NCI-H526 treated with DMSO at 0.1 percent for 48 hours (cell line): ENCODE data around the gene N4BP3.

Experiments used
- DNase-seq: peaks from one replicate; lab custom pipeline; 2025; lab: John Stamatoyannopoulos, UW

Gene N4BP3

GRCh38 chr5:178103612-178104011, 9.7 kb upstream of the N4BP3 start:
- DNase-seq: no peak

GRCh38 chr5:178104492-178104891, 8.8 kb upstream of the N4BP3 start:
- DNase-seq: no peak

DNA sequence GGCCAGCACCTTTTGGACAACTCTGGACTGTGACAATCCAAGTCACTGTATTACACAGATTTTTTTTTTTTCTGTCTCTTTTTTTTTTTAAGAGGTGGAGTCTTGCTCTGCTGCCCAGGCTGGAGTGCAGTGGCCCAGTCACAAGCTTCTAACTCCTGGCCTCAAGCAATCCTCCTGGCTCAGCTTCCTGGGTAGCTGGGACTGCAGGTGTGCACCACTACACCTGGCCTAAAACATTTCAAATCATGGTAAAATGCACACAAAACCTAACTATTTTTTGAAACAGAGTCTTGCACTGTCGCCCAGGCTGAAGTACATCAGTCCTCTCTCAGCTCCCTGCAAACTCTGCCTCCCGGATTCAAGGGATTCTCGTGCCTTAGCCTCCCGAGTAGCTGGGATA, 7.2 kb upstream of the N4BP3 start:
- no peak for DNase-seq

DNA sequence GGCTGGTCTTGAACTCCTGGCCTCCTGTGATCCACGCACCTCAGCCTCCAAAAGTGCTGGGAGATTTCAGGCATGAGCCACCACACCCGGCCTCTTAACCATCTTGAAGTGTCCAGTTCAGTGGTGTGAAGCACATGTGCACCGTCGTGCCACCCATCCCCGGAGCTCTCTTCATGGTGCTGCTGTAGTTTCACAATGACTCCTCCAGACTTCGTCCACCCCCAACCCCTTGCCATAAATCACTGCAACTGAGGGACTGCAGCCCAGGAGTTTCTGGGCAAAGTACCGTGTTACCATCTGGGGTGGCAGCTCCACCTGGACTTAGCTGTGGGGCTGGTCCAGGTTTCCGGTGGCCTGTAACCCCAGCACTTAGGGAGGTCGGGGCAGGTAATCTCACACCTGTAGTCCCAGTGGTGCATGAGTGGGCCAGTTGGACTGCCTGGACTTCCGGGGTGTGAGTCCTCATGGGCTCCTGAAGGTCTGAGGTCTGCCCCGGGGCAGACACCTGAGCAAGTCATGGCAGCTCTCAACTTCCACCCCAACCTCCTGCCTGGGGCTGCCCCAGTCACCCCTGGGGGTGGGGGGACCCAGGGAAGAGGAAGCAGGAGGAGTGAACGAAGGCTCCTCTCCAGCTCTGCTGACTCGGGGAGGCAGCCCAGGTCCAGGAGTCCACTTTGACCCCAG, 6.6 kb upstream of the N4BP3 start:
- no peak for DNase-seq

GRCh38 chr5:178107756-178108310, 5.5 kb upstream of the N4BP3 start:
- no peak for DNase-seq

GRCh38 chr5:178108446-178108845, 4.9 kb upstream of the N4BP3 start:
- no peak for DNase-seq

DNA sequence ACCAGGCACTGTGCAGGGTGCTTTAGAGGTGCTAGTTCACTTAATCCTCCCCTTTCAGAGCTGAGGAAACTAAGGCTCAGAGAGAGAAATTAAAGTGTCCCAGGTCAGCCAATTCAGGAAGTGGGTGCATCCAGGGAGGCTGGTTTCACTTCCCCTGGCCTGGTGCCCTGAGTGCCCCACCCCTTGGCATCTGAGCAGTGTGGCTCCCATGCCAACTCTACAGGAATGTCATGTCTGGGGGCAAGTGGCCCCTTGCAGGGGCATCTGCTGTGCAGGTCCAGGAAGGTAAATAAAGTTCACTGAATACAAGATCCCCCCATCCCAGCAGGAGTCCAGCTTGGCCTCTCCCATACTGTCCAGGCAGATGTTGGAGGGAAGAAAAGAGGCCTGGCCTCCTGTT, 4.4 kb upstream of the N4BP3 start:
- no peak for DNase-seq

GRCh38 chr5:178110511-178110910, 2.8 kb upstream of the N4BP3 start:
- DNase-seq: no peak

- DNase-seq: peak; percentile 7
These were observed 1.4 kb upstream of the N4BP3 start for GRCh38 chr5:178111925-178112324.

DNA sequence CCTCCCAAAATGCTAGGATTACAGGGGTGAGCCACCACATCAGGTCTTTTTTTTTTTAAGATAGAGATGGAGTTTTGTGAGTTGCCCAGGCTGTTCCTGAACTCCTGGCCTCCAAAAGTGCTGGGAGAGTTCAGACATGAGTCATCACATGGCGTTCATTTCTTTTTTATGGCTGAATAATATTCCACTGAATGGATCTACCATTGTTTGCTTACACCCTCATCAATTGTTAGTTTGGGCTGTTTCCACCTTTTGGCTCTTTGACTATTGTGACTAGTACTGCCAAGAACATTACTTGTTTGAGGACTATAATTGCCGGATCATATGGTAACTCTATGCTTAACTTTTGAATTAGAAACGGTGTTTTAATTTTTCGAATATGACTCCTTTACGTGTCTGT, 787 bp upstream of the N4BP3 start:
- DNase-seq: no peak

- no peak for DNase-seq
These were observed 551 bp downstream of the N4BP3 start for GRCh38 chr5:178113841-178114324.

DNA sequence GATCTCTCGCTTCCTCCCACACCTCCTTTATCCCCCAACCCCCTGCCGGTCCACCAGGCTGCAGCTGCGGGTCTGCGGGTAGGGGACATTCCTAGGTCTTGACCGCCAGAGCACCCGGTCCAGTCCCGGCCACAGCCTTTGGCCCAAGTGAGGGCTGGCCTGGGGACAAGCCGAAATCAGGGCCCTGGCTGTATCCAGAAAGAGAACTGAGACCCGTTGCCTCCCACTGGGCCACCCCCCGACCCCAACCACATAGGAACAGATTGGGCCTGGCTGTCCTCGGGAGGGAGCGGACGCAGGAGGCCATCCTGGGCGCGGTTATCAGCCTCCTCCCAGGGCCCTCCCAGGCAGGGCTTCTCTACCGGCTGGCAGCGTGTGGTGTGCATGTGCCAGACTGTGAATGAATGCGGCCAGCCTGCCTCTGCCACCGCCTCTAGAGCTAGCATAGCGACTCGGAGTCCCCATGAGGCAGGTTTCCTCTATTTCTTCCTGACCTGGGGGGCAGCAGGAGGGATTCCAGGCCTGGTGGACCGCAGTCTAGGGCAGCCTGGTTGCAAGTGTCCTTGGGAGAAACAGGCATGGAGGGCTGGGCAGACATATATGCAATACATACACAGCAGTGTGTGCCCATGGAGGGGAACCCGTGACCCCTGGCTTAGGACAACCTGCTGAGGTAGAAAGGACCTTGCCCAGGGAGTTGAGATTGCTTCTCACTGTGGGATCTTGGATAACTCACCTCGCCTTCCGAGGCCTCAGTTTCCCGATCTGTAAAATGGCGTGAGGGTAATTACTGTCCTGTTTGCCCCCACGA, 1.2 kb downstream of the N4BP3 start:
- no peak for DNase-seq

GRCh38 chr5:178115136-178115813, 1.9 kb downstream of the N4BP3 start:
- DNase-seq: no peak

GRCh38 chr5:178115814-178116142, 2.4 kb downstream of the N4BP3 start:
- no peak for DNase-seq

DNA sequence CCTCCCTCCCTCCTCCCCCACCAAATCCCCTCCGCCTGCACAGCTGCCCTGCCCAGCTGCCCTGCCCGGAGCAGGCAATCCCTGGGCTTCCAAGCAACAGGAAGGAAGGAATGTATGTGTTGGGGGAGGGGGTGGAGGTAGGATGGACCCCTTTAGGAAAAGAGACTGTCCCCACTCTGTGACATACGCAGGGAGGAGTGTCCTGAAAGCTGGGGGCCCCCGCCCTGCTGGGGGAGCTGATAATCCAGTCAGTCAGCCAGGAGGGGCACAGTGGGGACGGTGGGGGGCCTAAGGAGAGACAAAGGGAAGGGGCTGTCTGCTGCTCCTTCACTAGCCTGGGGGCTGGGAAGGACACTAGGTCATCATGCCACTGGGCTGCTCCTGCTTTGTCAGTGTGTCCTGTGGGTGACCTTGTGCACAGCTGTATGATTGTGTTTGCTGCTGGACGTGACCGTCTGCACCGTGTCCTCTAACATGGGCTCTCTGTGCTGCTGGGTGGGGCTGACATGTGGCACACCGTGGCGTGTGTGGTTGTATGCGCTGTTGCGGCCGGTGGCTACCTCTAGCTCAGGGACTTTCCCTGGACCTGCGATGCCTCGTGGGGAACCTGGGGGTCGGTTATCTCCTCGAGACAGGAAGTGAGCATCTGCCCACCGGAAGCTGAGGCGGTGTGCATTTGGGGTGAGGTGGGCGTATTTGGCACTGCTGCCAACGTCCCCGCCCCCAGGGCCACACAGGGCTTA, 3.0 kb downstream of the N4BP3 start:
- DNase-seq: no peak

DNA sequence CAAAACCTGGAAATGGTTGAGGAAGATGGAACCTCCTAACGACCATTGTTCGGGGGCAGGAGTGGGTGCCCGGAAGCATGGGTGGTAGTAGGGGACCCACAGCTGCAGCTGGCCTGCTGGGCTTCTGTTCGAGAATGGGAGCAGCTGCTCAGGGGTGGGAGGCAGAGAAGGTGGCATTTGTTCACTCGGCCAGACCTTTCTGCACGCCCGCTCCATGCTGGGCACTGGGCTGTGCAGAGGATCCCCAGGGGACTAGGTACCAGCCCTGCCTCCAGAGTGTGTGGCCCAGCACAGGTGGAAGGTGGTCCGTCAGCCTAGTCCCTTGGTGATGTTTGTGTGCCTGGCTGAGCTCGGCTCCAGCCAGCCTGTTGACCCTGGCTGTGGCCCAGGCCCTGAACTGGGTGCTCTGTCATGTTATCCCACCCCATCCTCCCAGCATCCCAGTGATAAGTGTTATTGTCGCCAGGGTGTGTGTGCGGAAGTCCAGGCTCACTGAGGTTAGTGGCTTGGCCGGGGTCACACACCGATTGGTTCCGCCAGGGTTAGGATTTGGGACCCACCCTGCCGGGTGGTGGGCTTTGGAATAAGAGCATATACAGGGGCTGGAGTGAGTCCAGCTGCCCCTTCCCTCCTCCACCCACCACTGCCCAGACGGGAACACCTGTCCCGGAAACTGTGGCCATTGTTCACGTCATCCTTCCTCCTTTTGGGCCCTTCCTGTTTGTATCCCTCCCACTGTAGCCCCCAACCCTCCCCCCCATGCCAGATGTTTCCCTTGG, 4.8 kb downstream of the N4BP3 start:
- DNase-seq: no peak

- no peak for DNase-seq
These were observed 6.7 kb downstream of the N4BP3 start for GRCh38 chr5:178119915-178120606.

DNA sequence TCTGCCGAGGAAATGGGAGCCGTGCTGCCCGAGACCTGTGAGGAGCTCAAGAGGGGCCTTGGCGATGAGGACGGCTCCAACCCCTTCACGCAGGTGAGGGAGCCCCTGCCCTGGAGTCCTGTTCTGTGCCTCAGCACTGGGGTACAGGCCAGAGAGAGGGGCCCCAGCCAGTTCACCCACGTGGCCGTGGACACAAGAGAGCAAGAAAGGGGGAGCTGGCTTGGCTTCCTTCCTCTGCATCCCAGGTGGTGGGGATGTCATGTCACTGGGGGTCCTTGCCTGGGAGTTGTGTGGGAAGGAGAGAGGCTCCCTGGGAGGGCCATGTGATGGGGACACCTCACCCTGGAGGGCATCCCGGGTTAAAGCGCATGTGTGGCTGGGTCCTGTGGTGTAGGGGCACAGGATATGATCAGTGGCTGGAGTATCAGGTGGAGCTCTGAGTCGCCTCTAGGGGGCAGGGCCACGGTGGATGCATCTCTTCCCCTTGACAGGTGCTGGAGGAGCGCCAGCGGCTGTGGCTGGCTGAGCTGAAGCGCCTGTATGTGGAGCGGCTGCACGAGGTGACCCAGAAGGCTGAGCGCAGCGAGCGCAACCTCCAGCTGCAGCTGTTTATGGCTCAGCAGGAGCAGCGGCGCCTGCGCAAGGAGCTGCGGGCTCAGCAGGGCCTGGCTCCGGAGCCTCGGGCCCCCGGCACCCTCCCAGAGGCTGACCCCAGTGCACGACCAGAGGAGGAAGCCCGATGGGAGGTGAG, 7.5 kb downstream of the N4BP3 start:
- peak; percentile 79 for DNase-seq

DNA sequence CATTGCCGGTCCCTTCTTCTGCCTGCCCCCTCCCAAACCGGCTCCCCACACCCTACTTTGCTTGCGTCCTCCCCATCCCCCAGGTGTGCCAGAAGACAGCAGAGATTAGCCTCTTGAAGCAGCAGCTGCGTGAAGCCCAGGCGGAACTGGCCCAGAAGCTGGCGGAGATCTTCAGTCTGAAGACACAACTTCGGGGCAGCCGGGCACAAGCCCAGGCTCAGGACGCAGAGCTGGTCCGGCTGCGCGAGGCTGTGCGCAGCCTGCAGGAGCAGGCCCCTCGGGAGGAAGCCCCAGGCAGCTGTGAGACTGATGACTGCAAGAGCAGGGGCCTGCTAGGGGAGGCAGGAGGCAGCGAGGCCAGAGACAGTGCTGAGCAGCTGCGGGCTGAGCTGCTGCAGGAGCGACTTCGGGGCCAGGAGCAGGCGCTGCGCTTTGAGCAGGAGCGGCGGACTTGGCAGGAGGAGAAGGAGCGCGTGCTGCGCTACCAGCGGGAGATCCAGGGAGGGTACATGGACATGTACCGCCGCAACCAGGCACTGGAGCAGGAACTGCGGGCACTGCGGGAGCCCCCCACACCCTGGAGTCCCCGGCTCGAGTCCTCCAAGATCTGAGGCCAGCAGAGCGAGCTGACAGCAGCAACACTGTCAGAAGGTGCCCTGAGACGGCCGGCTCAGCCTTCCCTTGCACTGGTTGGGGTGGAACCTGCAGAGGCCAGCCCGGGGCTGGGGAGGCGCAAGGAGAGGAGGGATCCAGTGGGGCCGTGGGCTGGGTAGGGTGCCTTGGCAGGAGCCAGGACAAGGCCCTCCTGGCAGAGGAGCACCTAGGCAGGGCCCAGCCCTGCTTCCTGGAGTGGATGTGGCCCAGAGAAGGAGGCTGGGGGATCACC, 8.3 kb downstream of the N4BP3 start:
- DNase-seq: no peak
